B cell (primary cell): ENCODE measurements around the gene BBX. TPM values are rescaled to one million over a fixed set of nuclear protein-coding genes. Genes with fewer than 3 reads are reported as not detected.

ENCODE experiments used
- ATAC-seq: fragments of 200-7000 bp; cut with Tn5 transposase; one replicate; pipeline ENCODE4 v1.10.0; 2021; ENCODE audit warnings: low read depth, mild to moderate bottlenecking, moderate number of reproducible peaks, moderate library complexity
- CTCF ChIA-PET: fragments of 350-600 bp; sonication (Branson Sonifier 250); formaldehyde crosslinking; loops from one replicate; lab custom pipeline; 2021; ENCODE audit warnings: antibody characterized with exemption, inconsistent platforms; lab: Charles Lee
- POLR2A ChIA-PET: fragments of 350-600 bp; sonication (Branson Sonifier 250); formaldehyde crosslinking; loops from one replicate; lab custom pipeline; 2021; ENCODE audit warnings: antibody characterized with exemption; lab: Charles Lee
- DNase-seq: peaks from one replicate; pipeline ENCODE4 v3.0.0; 2013
- H2AFZ ChIP-seq: 2 replicates; pipeline ENCODE4 v1.6.1; 2012; ENCODE audit warnings: mild to moderate bottlenecking, low read depth, low read length; ENCODE audit not compliant: insufficient read depth, poor library complexity, severe bottlenecking
- H3K27ac ChIP-seq, 2 donors: 1 replicate in 1 of 2; 2 replicates in 1 of 2; pipeline ENCODE4 v1.5.1; 2012 to 2013; ENCODE audit warnings: low read length in 2 of 2, mild to moderate bottlenecking in 2 of 2, moderate library complexity in 1 of 2
- H3K27me3 ChIP-seq, 4 experiments: fragments of 200-600 bp in 1 of 4; sonication (generic) in 1 of 4; replicated peaks in 1 of 4; 1 replicate in 2 of 4; 2 replicates in 2 of 4; pipeline versions ENCODE4 v1.6.1 to v1.7.0; 2013 to 2016; ENCODE audit warnings: low read length in 3 of 4, mild to moderate bottlenecking in 2 of 4, mixed read lengths in 1 of 4, moderate library complexity in 1 of 4; ENCODE audit not compliant: insufficient read depth in 4 of 4, control insufficient read depth in 3 of 4; ENCODE audit errors: control extremely low read depth in 1 of 4
- H3K36me3 ChIP-seq, 2 experiments: replicated peaks in 1 of 2; 1 replicate in 1 of 2; 2 replicates in 1 of 2; pipeline versions ENCODE4 v1.6.1 to v1.7.1; 2013; ENCODE audit warnings: low read length in 1 of 2; ENCODE audit not compliant: insufficient read depth in 2 of 2, control insufficient read depth in 1 of 2; ENCODE audit errors: control extremely low read depth in 1 of 2, extremely low read depth in 1 of 2
- H3K4me1 ChIP-seq, 2 donors: fragments of 200-600 bp in 1 of 2; sonication (generic) in 1 of 2; 1 replicate in 1 of 2; 2 replicates in 1 of 2; pipeline versions ENCODE4 v1.5.1 to v1.6.1; 2013 to 2017; ENCODE audit warnings: low read length in 2 of 2; ENCODE audit not compliant: control insufficient read depth in 2 of 2, insufficient read depth in 2 of 2
- H3K4me2 ChIP-seq: replicated peaks from 2 replicates; pipeline ENCODE3; 2012; ENCODE audit warnings: mild to moderate bottlenecking, low read depth, low read length; ENCODE audit not compliant: poor library complexity, severe bottlenecking
- H3K4me3 ChIP-seq, 5 experiments: fragments of 200-600 bp in 1 of 5; sonication (generic) in 1 of 5; 1 replicate in 3 of 5; 2 replicates in 2 of 5; pipeline versions ENCODE4 v1.5.1 to v1.7.0; 2011 to 2016; ENCODE audit warnings: low read length in 4 of 5, mild to moderate bottlenecking in 4 of 5, low read depth in 2 of 5, control low read depth in 1 of 5, moderate library complexity in 1 of 5; ENCODE audit not compliant: insufficient read depth in 1 of 5; ENCODE audit errors: control extremely low read depth in 1 of 5, extremely low read depth in 1 of 5
- H3K79me2 ChIP-seq: fragments of 200-600 bp; sonication (generic); one replicate; pipeline ENCODE4 v1.6.0; 2016; ENCODE audit warnings: low read length; ENCODE audit not compliant: control insufficient read depth, insufficient read depth
- H3K9ac ChIP-seq: fragments of 200-600 bp; sonication (generic); 2 replicates; pipeline ENCODE4 v1.6.1; 2017; ENCODE audit warnings: mild to moderate bottlenecking, low read length, moderate library complexity
- H3K9me3 ChIP-seq, 3 donors: one replicate each; pipeline versions ENCODE4 v1.6.1 to v1.7.1; 2013; ENCODE audit warnings: low read length in 2 of 3; ENCODE audit not compliant: control insufficient read depth in 2 of 3, insufficient read depth in 1 of 3; ENCODE audit errors: control extremely low read depth in 1 of 3
- H4K20me1 ChIP-seq: 2 replicates; pipeline ENCODE4 v1.6.0; 2012; ENCODE audit warnings: mild to moderate bottlenecking, low read length; ENCODE audit not compliant: insufficient read depth, control insufficient read depth, poor library complexity, severe bottlenecking
- H3K27ac Mint-ChIP-seq: one replicate; pipeline ENCODE4 v1.8.0; 2021; ENCODE audit warnings: mixed read lengths
- H3K27me3 Mint-ChIP-seq: one replicate; pipeline ENCODE4 v1.8.0; 2021; ENCODE audit warnings: mixed read lengths
- H3K4me1 Mint-ChIP-seq: one replicate; pipeline ENCODE4 v1.8.0; 2021; ENCODE audit warnings: mixed read lengths
- H3K4me3 Mint-ChIP-seq: one replicate; pipeline ENCODE4 v1.8.0; 2021; ENCODE audit warnings: mixed read lengths
- H3K9me3 Mint-ChIP-seq: one replicate; pipeline ENCODE4 v1.8.0; 2022; ENCODE audit warnings: mixed read lengths; ENCODE audit not compliant: insufficient read depth
- CTCF ChIP-seq: fragments of 200-600 bp; IDR thresholded peaks from one replicate; pipeline ENCODE4 v1.8.0; 2022; ENCODE audit warnings: antibody characterized with exemption, mild to moderate bottlenecking
- EZH2 ChIP-seq: IDR thresholded peaks from 2 replicates; pipeline ENCODE4 v1.6.1; 2012; ENCODE audit warnings: borderline replicate concordance, low read depth, mild to moderate bottlenecking, moderate library complexity, low read length; ENCODE audit not compliant: insufficient read depth, poor library complexity, severe bottlenecking
- WGBS: methylation state at CpG from one replicate; pipeline ENCODE4 v1.1.5; 2013; ENCODE audit warnings: missing lambda C conversion rate; ENCODE audit not compliant: insufficient coverage; 5-methylcytosine and 5-hydroxymethylcytosine counted together
- intact Hi-C: fragments of 100-400 bp; cut with micrococcal nuclease; formaldehyde crosslinking; loops from one replicate; pipeline ENCODE4 v1.10.0; 2022
- polyA plus RNA-seq: library from polyadenylated mRNA; depleted of rRNA; stranded (reverse); fragments of >200 nt; gene quantifications from 2 replicates; pipeline ENCODE4 v1.2.3, GENCODE V29; 2012
- total RNA-seq, 2 donors: library from RNA; stranded (reverse); fragments of 120-200 nt in 1 of 2; gene quantifications; 1 replicate in 1 of 2; 2 replicates in 1 of 2; pipeline versions ENCODE4 v1.2.3 to v1.2.4, GENCODE V29; 2013 to 2022

BBX gene
- total and polyA plus RNA-seq, 2 donors (not counting 1 experiment from before 2014, with no cell fraction given), result 27.8 to 133 TPM

GRCh38 chr3:107630779-107631178 is 108.0 kb downstream of the BBX start:
- Histone ChIP-seq H3K4me1 (peaks cover 15 to 33% of the 10 kb centered on the region in 2 donors), H2AFZ (no peak overlapping the region), H4K20me1 (peaks cover 44% of the 10 kb centered on the region), H3K27me3 (no peaks in the 10 kb centered on the region), H3K27ac (no peak overlapping the region), H3K9ac (no peak overlapping the region), H3K9me3 (no peaks in the 10 kb centered on the region), H3K36me3 (no peaks in the 10 kb centered on the region), H3K4me2 (no peak overlapping the region), H3K4me3 (no peak overlapping the region), H3K79me2 (peaks cover 51% of the 10 kb centered on the region)
- H3K9me3 Mint-ChIP-seq, result no peaks in the 10 kb centered on the region
- intact Hi-C loops, result no loop called here
- H3K27ac Mint-ChIP-seq, result no peak overlapping the region
- POLR2A ChIA-PET, result no interaction called here
- CTCF ChIA-PET, result interaction anchor here (0.6 to 1.6 kb wide), 2 partner anchors 9 to 31 kb away, joined by 3 to 4 read pairs; no protein-coding TSS in a partner anchor
- ATAC-seq (no peak), DNase-seq (no peak)
- H3K27me3 Mint-ChIP-seq, result no peaks in the 10 kb centered on the region
- no peak overlapping the region for H3K4me3 Mint-ChIP-seq
- H3K4me1 Mint-ChIP-seq, result peaks cover 54% of the 10 kb centered on the region
- TF ChIP-seq CTCF (no peak), EZH2 (no peak)

GRCh38 chr3:107632576-107632975 is 109.8 kb downstream of the BBX start:
- ChIA-PET POLR2A (no interaction called here), CTCF (interaction anchor here (0.5 to 1.5 kb wide), 3 partner anchors 28 to 269 kb away, joined by 3 to 5 read pairs (median 4); no protein-coding TSS in a partner anchor)
- no peaks in the 10 kb centered on the region for H3K9me3 Mint-ChIP-seq
- no peak overlapping the region for H3K4me3 ChIP-seq
- H3K36me3 ChIP-seq, result peaks cover 0 to under 1% of the 10 kb centered on the region in 2 experiments
- peaks cover 11 to 26% of the 10 kb centered on the region in 2 donors for H3K4me1 ChIP-seq
- peaks cover 42% of the 10 kb centered on the region for H4K20me1 ChIP-seq
- H2AFZ ChIP-seq, result no peak overlapping the region
- no CpG with 5 or more reads among the region's 2 CpGs for WGBS
- H3K27me3 Mint-ChIP-seq, result no peaks in the 10 kb centered on the region
- intact Hi-C loops, result no loop called here
- DNase-seq (no peak), ATAC-seq (no peak)
- H3K9ac ChIP-seq, result no peak overlapping the region
- peaks cover 47% of the 10 kb centered on the region for H3K4me1 Mint-ChIP-seq
- peaks cover 51% of the 10 kb centered on the region for H3K79me2 ChIP-seq
- H3K4me2 ChIP-seq, result no peak overlapping the region
- H3K27ac Mint-ChIP-seq, result no peak overlapping the region
- H3K27me3 ChIP-seq, result no peaks in the 10 kb centered on the region
- peaks cover 0 to 1% (median 0%) of the 10 kb centered on the region in 3 donors for H3K9me3 ChIP-seq
- no peak overlapping the region for H3K4me3 Mint-ChIP-seq
- no peak overlapping the region for H3K27ac ChIP-seq
- no peak for TF ChIP-seq EZH2
- no peak for TF ChIP-seq CTCF
